ENCODE results near the gene SLCO2A1. TPM values are rescaled to one million over a fixed set of nuclear protein-coding genes. Genes with fewer than 3 reads are reported as not detected.
A peak's percentile ranks its signal among the peaks of the same experiment; 100 is the strongest.

Gene SLCO2A1
- total RNA-seq, 1 donor = 0.36 TPM

DNA sequence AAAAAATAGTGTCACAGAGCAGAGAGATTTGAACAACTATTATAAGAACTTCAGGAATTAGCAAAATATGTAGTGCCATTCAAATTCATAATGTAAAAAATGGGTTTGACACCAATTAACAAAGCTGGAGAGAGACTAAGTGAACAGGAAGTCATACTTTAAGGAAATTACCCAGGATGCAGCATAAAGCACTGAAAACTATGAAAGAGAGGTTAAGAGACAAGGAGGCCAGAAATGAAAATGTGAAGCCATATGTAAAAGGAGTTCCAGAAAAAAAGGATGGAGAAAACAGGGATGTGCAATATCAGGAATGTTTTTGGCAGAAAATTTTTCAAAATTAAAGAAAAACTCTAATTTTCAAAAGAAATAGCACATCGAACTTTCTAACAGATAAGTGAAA is 57.6 kb downstream of the SLCO2A1 start:
- no peaks in the 10 kb centered on the region for H3K4me1 ChIP-seq (ENCODE audit: insufficient read depth, low read length)
- H3K4me3 ChIP-seq (ENCODE audit: insufficient read depth, low read length) = no peak overlapping the region
- H4K20me1 ChIP-seq (ENCODE audit: insufficient read depth, low read length) = no peaks in the 10 kb centered on the region
- H3K36me3 ChIP-seq (ENCODE audit: insufficient read depth, low read length) = no peaks in the 10 kb centered on the region
- no peaks in the 10 kb centered on the region for H3K9me3 ChIP-seq (ENCODE audit: low read depth, low read length)
- H3K27me3 ChIP-seq (ENCODE audit: insufficient read depth, low read length) = peaks cover 24% of the 10 kb centered on the region
- H3K4me2 ChIP-seq (ENCODE audit: insufficient read depth, low read length) = no peak overlapping the region
- H3K27ac ChIP-seq (ENCODE audit: low read depth, low read length) = no peak overlapping the region
- no peak for DNase-seq (ENCODE audit: insufficient read length, low spot score, missing footprints)
- TF ChIP-seq, protein P1, sequence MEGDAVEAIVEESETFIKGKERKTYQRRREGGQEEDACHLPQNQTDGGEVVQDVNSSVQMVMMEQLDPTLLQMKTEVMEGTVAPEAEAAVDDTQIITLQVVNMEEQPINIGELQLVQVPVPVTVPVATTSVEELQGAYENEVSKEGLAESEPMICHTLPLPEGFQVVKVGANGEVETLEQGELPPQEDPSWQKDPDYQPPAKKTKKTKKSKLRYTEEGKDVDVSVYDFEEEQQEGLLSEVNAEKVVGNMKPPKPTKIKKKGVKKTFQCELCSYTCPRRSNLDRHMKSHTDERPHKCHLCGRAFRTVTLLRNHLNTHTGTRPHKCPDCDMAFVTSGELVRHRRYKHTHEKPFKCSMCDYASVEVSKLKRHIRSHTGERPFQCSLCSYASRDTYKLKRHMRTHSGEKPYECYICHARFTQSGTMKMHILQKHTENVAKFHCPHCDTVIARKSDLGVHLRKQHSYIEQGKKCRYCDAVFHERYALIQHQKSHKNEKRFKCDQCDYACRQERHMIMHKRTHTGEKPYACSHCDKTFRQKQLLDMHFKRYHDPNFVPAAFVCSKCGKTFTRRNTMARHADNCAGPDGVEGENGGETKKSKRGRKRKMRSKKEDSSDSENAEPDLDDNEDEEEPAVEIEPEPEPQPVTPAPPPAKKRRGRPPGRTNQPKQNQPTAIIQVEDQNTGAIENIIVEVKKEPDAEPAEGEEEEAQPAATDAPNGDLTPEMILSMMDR (IDR thresholded peaks at IDR 0.05; ENCODE audit: extremely low read depth, low read depth, low read length) = no peak
- H3K79me2 ChIP-seq (ENCODE audit: insufficient read depth, low read length) = no peaks in the 10 kb centered on the region
- no peak overlapping the region for H2AFZ ChIP-seq (ENCODE audit: low read length)

DNA sequence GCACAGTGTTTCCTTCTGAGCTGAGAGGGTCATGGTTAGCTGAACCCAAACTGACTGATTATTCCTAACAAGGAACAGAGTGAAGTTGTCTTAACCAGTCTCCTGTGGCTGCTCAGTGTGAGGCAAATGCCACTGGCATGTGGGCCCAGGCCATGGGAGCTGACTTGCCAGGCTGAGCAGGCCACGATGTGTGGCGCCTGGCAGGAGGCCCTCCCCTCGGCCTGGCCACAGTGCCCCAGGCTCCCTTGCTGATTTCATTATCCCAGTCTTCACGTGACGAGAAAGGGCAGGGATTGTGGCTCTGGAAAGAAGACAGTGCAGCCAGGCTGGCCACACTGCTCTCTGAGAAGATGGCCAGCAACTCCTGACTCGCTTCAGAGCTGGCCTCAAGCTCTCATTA is 58.8 kb downstream of the SLCO2A1 start:
- Histone ChIP-seq H3K27ac (ENCODE audit: low read depth, low read length) (no peak overlapping the region), H4K20me1 (ENCODE audit: insufficient read depth, low read length) (no peaks in the 10 kb centered on the region), H3K36me3 (ENCODE audit: insufficient read depth, low read length) (no peaks in the 10 kb centered on the region), H3K9me3 (ENCODE audit: low read depth, low read length) (no peaks in the 10 kb centered on the region), H3K27me3 (ENCODE audit: insufficient read depth, low read length) (peaks cover 23% of the 10 kb centered on the region), H3K4me2 (ENCODE audit: insufficient read depth, low read length) (no peak overlapping the region), H3K4me3 (ENCODE audit: insufficient read depth, low read length) (no peak overlapping the region), H3K4me1 (ENCODE audit: insufficient read depth, low read length) (no peaks in the 10 kb centered on the region), H2AFZ (ENCODE audit: low read length) (peak overlapping the region; percentile 14), H3K79me2 (ENCODE audit: insufficient read depth, low read length) (no peaks in the 10 kb centered on the region)
- TF ChIP-seq, protein P1 (IDR thresholded peaks at IDR 0.05; ENCODE audit: extremely low read depth, low read depth, low read length) = no peak
- DNase-seq (ENCODE audit: insufficient read length, low spot score, missing footprints) = no peak

DNA sequence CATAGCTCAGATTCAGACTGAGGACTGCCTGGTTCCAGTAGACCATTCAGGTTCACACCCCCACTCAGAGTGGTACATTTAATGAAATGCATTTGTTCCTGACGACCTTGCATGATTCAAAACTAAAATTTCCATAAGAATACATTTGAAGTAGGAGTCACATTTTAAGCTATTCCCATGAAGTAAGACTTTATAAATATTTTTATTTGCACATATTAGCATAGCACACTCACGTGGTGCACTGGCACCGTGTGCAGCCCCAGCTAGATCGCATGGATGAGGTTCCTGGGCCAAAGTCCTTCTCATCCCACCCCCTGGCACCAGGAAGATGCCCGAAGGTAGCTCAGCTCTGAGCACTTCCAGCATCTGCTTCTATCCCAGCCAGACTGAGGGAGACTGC is 59.4 kb downstream of the SLCO2A1 start:
- H3K79me2 ChIP-seq (ENCODE audit: insufficient read depth, low read length) = no peaks in the 10 kb centered on the region
- no peak overlapping the region for H2AFZ ChIP-seq (ENCODE audit: low read length)
- no peaks in the 10 kb centered on the region for H3K9me3 ChIP-seq (ENCODE audit: low read depth, low read length)
- TF ChIP-seq, protein P1 (IDR thresholded peaks at IDR 0.05; ENCODE audit: extremely low read depth, low read depth, low read length) = no peak
- DNase-seq (ENCODE audit: insufficient read length, low spot score, missing footprints) = no peak
- H3K36me3 ChIP-seq (ENCODE audit: insufficient read depth, low read length) = no peaks in the 10 kb centered on the region
- no peak overlapping the region for H3K4me3 ChIP-seq (ENCODE audit: insufficient read depth, low read length)
- H4K20me1 ChIP-seq (ENCODE audit: insufficient read depth, low read length) = no peaks in the 10 kb centered on the region
- peaks cover 24% of the 10 kb centered on the region for H3K27me3 ChIP-seq (ENCODE audit: insufficient read depth, low read length)
- no peak overlapping the region for H3K27ac ChIP-seq (ENCODE audit: low read depth, low read length)
- no peak overlapping the region for H3K4me2 ChIP-seq (ENCODE audit: insufficient read depth, low read length)
- no peaks in the 10 kb centered on the region for H3K4me1 ChIP-seq (ENCODE audit: insufficient read depth, low read length)

DNA sequence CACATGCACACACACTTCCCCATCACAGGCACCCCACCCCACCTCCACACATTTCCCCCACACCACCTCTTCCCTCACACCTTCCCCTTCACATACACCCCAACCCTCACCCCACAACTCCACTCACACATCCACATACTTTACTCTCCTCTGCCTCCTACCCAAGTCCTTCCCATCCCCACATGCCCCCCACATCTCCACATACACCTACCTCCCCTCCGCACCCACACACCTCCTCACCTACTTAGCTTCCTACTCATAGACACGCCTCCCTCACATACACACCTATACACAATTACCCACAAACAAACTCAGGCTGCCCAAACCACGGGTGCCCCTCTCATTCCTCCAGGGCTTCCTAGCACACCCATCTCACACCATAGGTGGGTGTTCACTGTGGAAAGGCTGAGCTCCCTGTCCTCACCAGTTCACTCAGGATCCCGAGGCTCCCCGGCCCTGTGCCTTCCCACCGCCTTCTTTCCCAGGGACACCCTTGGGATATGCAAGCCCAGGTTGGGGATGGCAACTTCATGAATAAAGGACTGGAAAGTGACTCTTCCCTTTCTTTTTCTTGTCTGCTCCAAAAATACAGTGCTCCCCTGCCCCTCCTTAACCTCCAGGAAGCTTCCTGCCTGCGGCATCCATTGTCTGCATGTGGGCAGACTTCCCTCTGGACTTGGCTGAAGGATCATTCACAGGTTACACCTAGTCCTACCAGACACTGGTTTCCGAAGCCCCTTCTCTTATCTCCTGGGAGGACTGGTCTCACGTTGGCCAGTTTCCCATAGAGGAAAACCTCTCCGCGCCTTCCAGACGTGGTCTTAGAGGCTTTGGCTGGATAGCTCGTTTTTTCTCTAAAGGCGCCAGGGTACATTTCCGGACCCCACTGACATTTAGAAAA is 61.5 kb downstream of the SLCO2A1 start:
- Histone ChIP-seq H2AFZ (ENCODE audit: low read length) (no peak overlapping the region), H3K4me2 (ENCODE audit: insufficient read depth, low read length) (no peak overlapping the region), H3K4me1 (ENCODE audit: insufficient read depth, low read length) (no peaks in the 10 kb centered on the region)

More for the DNA sequence above, 61.5 kb downstream of the SLCO2A1 start:
- H3K27me3 ChIP-seq (ENCODE audit: insufficient read depth, low read length) = peaks cover 12% of the 10 kb centered on the region
- DNase-seq (ENCODE audit: insufficient read length, low spot score, missing footprints) = no peak
- H3K9me3 ChIP-seq (ENCODE audit: low read depth, low read length) = no peaks in the 10 kb centered on the region
- TF ChIP-seq, protein P1 (IDR thresholded peaks at IDR 0.05; ENCODE audit: extremely low read depth, low read depth, low read length) = no peak
- H3K79me2 ChIP-seq (ENCODE audit: insufficient read depth, low read length) = no peaks in the 10 kb centered on the region
- H3K36me3 ChIP-seq (ENCODE audit: insufficient read depth, low read length) = no peaks in the 10 kb centered on the region
- H3K27ac ChIP-seq (ENCODE audit: low read depth, low read length) = no peak overlapping the region
- H3K4me3 ChIP-seq (ENCODE audit: insufficient read depth, low read length) = no peak overlapping the region
- H4K20me1 ChIP-seq (ENCODE audit: insufficient read depth, low read length) = no peaks in the 10 kb centered on the region

Measured in osteoblast (primary cell).